Islet precursor cell (in vitro differentiated cells): Measurements from ENCODE around the gene RAB9A.
"Not testable (repeated sequence)": the region's sequence is repeated elsewhere in the genome, so short reads cannot be mapped to it uniquely, and the experiment has no call there.

ENCODE experiments used
- DNase-seq: peaks from one replicate; pipeline ENCODE4 v3.0.0-alpha.2; 2018

Gene RAB9A

DNA sequence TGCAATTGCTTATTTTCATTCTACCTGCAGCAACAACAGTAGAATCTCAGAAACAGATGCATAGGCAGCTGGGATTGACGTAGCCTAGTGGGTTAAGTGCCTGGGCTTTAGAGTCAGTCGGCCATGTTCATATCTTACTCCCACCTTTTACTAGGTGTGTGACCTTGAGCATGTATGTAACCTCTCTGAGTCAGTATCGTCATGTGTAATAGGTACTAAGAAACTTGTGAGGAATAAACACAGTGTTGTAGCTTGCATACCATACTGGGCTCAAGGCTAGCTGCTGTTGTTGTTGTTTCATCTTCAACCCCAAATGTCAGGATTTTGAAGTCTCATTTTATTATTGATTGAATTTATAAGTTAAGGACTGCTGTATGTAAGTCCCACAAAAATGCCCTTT lies 14.2 kb downstream of the RAB9A start:
- DNase-seq: no peak

DNA sequence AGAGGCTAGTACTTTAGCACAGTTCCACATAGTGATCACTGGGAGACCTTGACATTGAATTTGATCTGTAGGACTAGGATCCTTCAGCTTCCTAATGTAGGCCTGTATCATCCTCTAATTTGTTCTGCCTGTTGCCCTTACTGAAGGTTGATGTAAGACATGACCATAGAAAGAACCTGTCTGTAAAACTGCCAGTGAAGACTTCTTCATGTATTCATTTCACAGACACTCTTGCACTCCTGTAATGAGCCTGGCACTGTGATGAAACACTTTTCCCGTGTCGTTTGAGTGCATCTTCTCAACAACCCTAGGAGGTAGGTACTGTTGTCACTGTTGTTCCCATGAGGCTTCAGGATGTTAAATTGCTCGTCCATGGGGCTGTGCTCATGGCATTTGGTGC lies 14.7 kb downstream of the RAB9A start:
- DNase-seq: no peak

DNA sequence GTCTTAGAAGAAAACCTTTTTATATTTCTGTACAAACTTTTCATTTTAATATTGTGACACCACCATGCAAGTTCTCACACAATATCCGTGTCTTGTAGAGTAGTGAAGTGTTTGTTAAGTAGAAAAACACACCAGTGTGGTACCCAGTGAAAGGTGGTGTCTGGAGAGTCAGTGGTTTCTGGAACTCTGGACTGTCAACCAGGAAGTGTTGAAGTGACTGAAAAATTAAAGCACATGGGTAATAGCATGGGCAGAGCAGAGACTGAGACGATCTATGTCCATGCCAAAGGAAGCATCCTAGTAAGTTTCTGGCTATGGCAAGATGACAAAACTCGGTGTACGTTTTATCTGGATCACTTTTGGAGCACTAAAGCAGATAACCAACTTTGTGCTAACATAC lies 22.2 kb downstream of the RAB9A start:
- no peak for DNase-seq

DNA sequence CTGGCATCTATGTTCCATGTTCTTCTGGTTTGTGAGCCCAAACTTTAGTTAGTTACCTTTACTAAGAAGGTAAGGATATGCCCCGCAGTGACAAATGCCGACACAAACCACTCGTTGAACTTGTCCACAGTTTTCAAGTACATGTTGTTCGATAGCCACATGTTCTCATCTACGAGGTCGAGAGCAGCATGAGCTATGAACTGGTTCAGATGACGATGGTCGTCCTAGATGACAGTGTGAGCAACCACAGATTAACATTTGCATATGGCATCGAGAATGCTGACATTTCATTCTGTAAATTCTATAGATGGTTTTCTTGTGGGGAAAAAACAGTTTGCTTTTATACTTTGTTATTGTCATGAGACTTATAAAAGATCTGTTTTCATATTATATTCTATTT lies 27.5 kb downstream of the RAB9A start:
- DNase-seq: no peak

DNA sequence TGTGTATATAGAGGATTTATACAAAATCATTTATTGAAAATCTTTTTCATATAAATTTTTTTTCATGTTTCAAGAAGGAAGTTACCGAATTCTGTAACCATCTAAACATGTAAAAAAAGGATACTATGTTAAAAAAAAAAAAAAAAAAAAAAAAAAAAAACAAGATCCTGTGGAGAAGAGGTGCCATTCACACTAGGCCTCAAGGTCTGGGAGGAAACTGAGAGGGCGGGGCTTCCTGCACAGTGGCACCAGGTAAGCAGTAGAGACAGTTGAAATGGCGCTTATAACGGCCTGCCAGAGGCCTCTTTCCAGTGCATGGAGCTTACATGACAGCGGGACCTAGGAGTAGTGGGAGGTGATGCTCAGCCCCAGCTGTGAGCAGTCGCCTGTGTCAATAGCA lies 28.0 kb downstream of the RAB9A start:
- DNase-seq: no peak

DNA sequence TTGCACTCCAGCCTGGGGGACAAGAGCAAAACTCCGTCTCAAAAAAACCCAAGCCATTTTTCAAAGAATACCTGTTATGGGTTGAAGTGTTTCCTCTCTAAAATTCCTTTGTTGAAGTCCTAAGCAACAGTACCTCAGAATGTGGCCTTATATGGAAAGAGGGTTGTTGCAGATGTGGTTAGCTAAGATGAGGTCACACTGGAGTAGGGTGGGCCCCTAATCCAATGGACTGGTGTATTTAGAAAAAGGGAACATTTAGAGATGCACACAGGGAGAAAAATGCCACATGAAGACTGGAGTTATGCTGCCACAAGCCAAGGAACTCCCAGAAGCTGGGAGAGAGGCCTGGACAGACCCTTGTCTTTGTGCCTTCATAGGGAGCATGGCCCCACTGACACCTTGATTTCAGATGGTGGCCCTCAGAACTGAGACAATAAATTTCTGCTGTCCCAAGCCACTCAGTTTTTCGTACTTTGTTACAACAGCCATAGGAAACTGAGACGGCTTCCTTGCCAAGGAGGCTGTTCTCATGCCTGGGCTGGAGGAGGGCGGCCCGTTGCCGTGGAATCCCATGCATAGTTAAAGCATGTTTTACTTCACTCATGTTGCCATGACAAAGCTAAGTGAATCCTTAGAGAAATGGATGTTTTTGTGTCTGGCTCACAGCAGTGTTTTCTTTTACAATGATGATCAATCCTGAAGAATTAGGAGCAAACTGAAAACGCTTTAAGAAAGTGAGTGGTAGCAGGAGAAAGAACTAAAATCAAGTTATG lies 29.0 kb downstream of the RAB9A start:
- DNase-seq: no peak

DNA sequence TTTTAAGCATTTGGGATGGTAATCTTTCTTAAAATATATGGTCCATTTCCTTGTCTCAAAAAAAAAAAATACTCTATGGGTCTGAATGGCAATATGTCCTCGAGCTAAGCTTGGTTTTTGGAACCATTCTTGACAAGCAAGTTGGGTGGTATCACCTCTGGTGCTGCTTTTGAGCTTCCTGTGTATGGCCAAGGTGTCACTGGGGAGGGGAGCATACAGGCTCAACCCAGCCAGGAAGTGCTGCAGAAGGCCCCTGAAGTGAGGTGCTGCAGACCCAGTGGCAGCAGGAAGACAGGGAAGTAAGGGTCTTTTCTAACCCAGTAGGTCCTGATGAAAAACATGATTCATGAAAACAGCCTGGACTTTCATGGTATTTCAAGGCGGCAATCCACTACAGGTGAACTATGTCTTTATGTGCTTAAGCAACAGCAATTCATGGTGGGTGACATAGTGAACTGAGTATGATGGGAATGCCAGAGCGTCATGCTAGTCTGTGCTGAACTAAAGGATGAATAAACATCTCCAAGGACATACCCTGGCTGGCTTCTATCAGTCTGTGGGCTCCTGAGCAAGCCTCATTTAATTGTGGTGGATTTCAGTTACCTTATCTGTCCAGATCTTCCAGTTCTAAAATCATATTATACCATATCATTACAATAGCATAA lies 30.4 kb downstream of the RAB9A start:
- no peak for DNase-seq

DNA sequence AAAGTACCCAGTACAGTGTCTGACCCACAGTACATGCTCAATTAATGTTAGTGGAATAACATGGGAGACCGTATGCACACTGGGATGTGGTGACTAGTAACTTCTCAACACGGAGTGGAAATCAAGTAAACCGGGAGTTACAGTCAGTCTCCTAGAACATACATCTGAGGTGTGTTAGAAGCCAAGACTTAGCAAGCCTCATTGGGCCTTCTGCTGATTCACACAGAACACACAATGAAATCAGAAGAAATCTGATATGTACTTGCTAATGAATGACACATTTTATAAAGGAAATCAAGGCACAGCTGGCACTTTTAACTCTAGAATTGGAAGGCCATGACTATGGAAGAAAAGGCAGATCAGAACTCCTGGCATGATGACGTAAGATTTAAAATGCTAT lies 32.4 kb downstream of the RAB9A start:
- no peak for DNase-seq

DNA sequence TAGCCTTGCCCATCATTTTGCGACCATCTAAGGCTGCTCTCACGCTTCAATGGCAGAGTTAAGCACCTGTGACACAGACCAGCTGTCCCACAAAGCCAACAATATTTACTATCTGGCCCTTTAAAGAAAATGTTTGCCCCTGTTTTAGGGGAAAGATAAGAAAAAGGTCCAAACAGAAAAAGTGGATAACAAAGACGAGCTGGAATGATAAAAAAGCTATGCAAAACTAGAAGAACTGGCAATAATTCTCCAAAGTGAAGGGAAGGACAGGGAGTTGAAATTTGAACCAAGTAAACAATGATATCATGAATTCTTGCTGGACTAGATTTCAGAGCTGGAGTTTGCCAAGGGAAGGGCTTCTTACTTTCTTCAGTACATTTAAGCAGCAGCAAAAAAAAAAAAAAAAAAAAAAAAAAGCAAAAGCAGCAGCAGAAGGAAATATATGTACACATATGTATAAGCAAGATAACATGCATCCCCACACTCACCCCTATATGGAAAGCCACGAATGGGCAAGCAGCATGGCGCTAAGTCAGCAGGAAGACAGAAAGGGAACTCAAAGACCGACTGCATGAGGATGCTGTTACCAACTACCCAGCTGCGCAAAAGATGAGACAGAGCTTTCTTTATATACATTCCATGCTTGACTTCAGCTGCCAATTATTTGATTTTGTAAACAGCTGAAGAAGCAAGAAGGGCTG lies 33.0 kb downstream of the RAB9A start:
- no peak for DNase-seq

DNA sequence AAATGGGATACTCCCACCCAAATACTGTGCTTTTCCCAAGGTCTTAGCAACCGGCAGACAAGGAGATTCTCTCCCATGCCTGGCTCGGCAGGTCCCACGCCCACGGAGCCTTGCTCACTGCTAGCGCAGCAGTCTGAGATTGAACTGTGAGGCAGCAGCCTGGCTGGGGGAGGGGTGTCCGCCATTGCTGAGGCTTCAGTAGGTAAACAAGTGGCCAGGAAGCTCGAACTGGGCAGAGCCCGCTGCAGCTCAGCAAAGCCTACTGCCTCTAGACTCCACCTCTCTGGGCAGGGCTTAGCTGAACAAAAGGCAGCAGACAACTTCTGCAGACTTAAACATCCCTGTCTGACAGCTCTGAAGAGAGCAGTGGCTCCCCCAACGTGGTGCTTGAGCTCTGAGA lies 36.0 kb downstream of the RAB9A start:
- DNase-seq: not testable (repeated sequence)

DNA sequence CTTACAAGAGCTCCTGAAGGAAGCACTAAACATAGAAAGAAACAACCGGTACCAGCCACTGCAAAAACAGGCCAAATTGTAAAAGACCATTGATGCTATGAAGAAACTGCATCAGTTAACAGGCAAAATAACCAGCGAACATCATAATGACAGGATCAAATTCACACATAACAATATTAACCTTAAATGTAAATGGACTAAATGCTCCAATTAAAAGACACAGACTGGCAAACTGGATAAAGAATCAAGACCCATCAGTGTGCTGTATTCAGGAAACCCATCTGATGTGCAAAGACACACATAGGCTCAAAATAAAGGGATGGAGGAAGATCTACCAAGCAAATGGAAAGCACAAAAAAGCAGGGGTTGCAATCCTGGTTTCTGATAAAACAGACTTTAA lies 37.7 kb downstream of the RAB9A start:
- not testable (repeated sequence) for DNase-seq

DNA sequence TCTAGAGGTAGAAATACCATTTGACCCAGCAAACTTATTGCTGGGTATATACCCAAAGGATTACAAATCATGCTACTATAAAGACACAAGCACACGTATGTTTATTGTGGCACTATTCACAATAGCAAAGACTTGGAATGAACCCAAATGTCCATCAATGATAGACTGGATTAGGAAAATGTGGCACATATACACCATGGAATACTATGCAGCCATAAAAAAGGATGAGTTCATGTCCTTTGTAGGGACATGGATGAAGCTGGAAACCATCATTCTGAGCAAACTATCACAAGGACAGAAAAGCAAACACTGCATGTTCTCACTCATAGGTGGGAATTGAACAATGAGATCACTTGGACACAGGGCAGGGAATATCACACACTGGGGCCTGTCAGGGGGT lies 41.6 kb downstream of the RAB9A start:
- DNase-seq: not testable (repeated sequence)

DNA sequence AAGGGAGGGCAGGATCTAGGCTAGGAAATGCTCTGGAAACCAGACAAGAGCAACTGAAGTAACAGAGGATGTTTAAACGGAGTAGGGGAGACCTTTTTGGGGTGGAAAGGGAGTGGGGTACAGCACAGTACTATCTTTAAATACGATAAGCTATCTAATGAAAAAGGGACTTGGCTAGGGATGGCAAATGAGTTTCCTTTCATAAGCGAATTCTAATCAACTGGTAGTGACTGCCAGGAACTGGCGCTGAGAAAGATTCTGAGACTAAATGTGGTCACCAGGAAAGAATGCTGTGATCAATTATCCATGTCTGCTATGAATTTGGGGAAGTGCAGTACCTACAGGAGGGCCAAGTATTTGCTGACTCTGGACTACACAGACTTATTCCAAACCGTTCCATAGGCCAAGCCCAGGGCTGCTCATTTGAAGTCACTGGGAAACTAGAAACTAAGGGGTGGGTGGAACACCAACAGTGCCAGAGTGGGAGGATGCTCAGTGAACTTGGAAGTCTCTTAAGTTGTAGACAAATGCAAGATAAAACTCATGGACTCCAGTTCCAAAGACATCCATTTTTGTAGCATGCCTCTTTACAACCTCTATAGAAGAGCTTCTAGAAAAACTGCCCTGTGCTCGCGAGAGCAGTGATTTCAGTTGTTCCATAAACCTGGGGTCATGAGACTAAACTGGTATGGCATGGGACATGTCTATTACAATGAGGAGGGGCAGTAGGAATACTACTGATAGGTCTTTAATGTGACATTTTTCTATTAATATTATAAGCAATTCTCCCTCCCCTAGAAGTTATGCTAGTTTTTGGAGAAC lies 43.5 kb downstream of the RAB9A start:
- no peak for DNase-seq

DNA sequence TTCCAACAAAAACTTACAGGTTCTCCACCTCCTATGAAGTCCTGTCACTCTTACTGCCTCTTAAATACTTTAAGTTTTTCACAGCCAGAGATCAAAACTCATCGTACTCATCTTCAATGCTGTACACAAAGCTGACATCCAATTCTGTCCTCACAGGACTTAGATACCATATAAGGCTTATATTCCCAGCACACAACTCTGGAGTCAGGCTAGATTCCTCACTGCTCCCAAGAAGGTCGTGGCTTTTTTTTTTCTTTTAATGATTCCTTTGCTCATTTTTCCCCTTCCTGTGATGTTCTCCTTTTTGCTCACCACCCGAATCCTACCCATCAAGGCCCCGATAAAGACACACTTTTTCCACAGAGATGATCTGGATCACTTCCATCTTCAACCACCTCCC lies 44.6 kb downstream of the RAB9A start:
- DNase-seq: no peak

DNA sequence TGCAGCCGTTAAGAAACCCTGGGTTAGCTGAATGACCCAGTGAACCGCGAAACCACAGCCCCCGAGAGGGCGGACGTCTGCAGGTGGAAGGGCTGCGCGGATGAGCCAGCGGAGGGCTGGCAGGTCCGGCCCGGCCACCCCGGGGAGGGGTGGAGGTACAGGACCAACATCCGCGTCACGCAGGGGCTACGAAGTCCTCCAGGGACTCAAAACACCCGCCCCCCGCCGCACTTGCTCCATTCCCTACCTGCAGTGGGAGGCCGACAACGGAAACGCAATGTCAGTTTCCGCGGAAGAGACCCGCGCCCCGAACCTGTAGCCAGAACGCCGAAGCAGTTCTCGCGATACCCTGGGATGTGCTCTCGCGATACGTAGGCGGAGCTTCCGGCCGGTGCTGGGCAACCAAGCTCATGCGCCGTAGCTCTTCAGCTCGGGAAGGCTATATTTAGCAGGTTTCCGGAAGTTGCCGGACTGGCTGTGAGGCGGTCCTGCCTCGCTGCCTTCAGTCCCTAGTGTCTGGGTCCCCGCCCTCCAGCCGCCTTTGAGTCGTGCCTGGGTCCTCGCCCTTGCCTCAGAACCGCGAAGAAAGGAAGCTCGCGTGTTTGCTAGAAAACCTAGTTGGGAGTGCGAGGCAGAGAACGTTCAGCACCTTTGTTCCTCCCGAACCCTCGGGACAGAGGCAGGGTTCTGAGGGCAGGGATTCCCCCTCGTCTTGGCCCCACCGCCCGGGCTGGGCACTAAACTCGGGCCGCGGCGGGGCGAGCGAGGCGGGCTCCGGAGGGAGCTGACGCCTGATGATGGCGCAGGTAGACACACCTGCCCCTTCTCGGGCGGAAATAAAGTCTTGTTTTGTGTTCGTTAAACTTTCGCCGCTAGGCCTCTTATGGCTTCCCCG lies 45.6 kb downstream of the RAB9A start, which contains the start of the genes OFD1 and TRAPPC2:
Gene OFD1, plus strand, starts transcription at position 471 of the 895 bp plus-strand sequence. Its CDS starts 324 bp downstream, at position 795.
Gene TRAPPC2, minus strand, starts transcription at position 343 of the 895 bp plus-strand sequence. CDS start 14,657 bp downstream, outside the sequence.
- peak; percentile 96 for DNase-seq

DNA sequence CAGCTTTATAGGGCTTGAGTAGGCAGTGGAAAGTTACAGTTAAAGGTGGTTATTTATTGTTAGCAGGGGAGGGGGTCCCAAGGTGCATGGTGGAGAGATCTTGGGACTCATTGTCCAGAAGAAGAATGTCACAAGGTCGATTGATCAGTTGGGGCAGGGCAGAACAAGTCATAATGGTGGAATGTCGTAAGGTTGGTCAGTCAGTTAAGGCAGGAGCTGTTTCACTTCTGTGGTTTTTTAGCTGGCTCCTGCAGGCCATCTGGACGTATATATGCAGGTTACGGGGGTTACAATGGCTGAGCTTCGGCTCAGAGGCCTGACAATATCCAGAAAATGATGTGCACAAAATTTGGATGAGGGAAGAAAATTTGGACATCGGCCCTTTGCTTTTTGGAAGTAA lies 52.8 kb downstream of the RAB9A start:
- DNase-seq: peak; percentile 70

DNA sequence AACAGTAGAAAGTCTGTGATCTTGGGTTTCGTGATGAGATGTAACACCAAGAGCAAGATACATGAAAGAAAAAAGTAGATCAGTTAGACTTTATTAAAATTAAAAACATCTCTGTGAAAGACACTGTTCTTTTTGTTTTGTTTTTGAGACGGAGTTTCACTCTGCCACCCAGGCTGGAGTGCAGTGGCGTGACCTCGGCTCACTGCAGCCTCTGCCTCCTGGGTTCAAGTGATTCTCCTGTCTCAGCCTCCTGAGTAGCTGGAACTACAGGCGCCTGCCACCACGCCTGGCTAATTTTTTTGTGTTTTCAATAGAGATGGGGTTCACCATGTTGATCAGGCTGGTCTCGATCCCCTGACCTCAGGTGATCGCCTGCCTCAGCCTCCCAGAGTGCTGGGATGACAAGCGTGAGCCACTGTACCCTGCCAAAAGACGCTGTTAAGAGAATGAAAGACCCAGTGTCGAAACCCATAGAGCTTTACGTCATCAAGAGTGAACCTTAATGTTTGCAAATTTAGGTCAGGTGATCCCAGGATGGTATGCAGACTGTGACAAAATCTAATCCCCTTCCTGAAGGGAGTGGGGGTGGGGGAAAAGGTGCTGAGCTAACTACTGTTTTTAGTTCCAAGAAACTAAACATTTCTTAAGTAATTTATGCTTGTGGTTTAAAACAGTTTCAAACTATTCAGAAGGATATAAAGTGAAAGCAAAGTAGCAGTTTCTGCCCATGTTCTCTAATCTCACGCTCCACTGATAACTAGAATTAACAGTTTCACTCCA lies 53.7 kb downstream of the RAB9A start:
- no peak for DNase-seq

DNA sequence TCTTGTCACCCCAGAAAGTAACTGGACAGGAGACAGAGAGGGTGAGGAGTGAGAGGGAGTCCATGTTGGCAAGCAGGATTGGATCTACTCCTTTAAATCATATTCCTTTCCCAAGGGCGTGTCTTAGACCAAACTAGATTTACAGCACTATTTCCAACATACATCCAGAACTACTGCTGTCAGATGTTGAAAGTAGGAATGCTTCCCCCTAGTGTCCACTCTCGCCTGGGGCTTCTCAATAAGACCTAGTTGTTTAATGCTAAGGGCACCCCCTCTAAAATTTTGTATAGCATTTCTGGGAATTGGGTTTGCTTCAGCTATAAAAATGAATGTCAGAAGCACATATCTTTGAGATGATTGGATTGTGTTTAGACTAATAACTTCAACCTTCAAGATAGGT lies 58.9 kb downstream of the RAB9A start:
- DNase-seq: no peak

DNA sequence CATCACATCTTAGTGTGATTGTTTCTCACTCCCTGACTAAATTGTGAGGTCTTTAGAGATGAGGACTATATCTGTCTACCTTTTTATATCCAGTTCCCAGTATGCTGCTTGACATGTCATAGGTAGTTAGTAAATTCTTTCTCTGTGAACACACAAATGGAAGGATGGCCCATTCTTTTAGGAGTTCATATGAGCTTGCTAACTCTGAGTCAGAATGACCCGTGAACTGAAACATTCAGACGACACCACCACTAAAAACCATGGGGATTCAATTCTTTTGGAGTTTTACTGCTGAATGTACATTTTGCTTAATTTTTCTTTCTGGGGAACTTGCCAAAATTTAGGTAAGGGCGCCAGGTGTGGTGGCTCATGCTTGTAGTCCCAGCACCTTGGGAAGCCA lies 59.6 kb downstream of the RAB9A start:
- no peak for DNase-seq

DNA sequence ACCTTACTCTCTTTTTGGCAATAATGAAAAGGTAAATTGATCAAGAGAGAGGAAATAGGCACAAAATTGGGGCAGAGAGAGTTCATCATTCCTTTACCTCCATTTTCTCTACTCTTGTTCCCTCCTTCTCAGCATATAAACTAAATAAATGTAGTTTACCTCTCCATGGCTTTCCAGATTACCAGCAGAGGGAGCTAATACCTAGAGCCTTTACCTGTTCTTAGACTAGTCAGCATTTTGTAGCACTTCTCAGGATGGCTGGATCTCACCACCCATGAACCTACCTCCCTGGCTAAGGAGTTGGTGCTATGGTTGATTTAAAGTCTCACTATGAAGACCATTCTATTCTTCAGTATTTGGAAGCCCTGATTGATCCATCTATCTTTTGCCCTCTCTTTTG lies 61.3 kb downstream of the RAB9A start:
- no peak for DNase-seq

DNA sequence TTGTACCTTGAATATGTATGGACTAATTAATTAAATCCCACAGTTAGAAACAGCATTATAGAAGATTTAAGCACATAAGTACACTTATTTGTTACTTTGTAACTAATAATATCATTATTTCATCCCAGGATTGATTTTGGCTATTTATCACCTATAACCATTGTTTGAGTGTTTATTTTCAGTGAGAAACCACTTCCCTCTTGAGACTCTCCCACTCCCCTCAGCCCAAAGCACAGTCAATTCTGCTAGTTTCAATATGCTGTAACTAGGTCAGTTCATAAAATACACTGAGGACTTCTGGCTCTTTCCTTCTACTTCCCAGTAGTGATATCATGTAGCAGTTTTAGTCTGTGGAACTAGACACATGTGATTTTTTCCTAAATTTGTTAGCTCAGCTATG lies 61.9 kb downstream of the RAB9A start:
- DNase-seq: no peak
